Fibroblast of lung (primary cell): ENCODE results near the gene TP63. TPM values are rescaled to one million over a fixed set of nuclear protein-coding genes. Genes with fewer than 3 reads are reported as not detected.

Source experiments
- DNase-seq, 2 donors: peaks; one replicate each; pipeline versions ENCODE4 v3.0.0 to v3.0.0-alpha.2; 2010; ENCODE audit warnings: low read depth in 2 of 2
- H2AFZ ChIP-seq: 2 replicates; pipeline ENCODE4 v1.5.1; 2012; ENCODE audit warnings: low read length, control low read depth, inconsistent platforms
- H3K27ac ChIP-seq: 2 replicates; pipeline ENCODE4 v1.5.1; 2011; ENCODE audit warnings: low read length, control low read depth; ENCODE audit not compliant: insufficient read depth
- H3K27me3 ChIP-seq: 2 replicates; pipeline ENCODE4 v1.5.1; 2011; ENCODE audit warnings: mild to moderate bottlenecking, low read length; ENCODE audit not compliant: control insufficient read depth, insufficient read depth
- H3K36me3 ChIP-seq: 2 replicates; pipeline ENCODE4 v1.5.1; 2011; ENCODE audit warnings: low read length; ENCODE audit not compliant: control insufficient read depth, insufficient read depth
- H3K4me1 ChIP-seq: 2 replicates; pipeline ENCODE4 v1.5.1; 2011; ENCODE audit warnings: low read length; ENCODE audit not compliant: control insufficient read depth, insufficient read depth; ENCODE audit errors: extremely low read depth
- H3K4me2 ChIP-seq: 2 replicates; pipeline ENCODE4 v1.5.1; 2011; ENCODE audit warnings: low read length, control low read depth; ENCODE audit not compliant: insufficient read depth; ENCODE audit errors: extremely low read depth
- H3K4me3 ChIP-seq, 4 experiments: fragments of 200-600 bp in 1 of 4; sonication (generic) in 1 of 4; replicated peaks in 1 of 4; 2 replicates each; pipeline ENCODE4 v1.5.1; 2011 to 2016; ENCODE audit warnings: low read length in 4 of 4, low read depth in 3 of 4, mild to moderate bottlenecking in 3 of 4, control low read depth in 2 of 4, inconsistent platforms in 1 of 4, mixed read lengths in 1 of 4; ENCODE audit not compliant: insufficient read depth in 1 of 4; ENCODE audit errors: control extremely low read depth in 1 of 4
- H3K79me2 ChIP-seq: 2 replicates; pipeline ENCODE4 v1.5.1; 2012; ENCODE audit warnings: mild to moderate bottlenecking, low read length, inconsistent platforms; ENCODE audit not compliant: control insufficient read depth, insufficient read depth
- H3K9ac ChIP-seq: 2 replicates; pipeline ENCODE4 v1.5.1; 2011; ENCODE audit warnings: mild to moderate bottlenecking, low read length, control low read depth; ENCODE audit not compliant: insufficient read depth
- H3K9me3 ChIP-seq: 2 replicates; pipeline ENCODE4 v1.5.1; 2012; ENCODE audit warnings: low read depth, low read length; ENCODE audit not compliant: control insufficient read depth, insufficient read depth
- H4K20me1 ChIP-seq: 2 replicates; pipeline ENCODE4 v1.5.1; 2011; ENCODE audit warnings: low read length; ENCODE audit not compliant: control insufficient read depth, insufficient read depth; ENCODE audit errors: extremely low read depth
- CTCF ChIP-seq, 2 donors: IDR thresholded peaks in 1 of 2; conservative IDR thresholded peaks in 1 of 2; 1 replicate in 1 of 2; 2 replicates in 1 of 2; pipeline ENCODE4 v1.5.1; 2011 to 2012; ENCODE audit warnings: low read length in 2 of 2, control low read depth in 1 of 2, inconsistent platforms in 1 of 2, low read depth in 1 of 2, mild to moderate bottlenecking in 1 of 2
- EZH2 ChIP-seq: IDR thresholded peaks from 2 replicates; pipeline ENCODE4 v1.5.1; 2012; ENCODE audit warnings: low read length, control low read depth, mild to moderate bottlenecking; ENCODE audit errors: missing control alignments
- polyA plus RNA-seq, 2 donors: library from polyadenylated mRNA; depleted of rRNA in 1 of 2; stranded (reverse) in 1 of 2; unstranded in 1 of 2; fragments of >200 nt; gene quantifications; 2 replicates each; pipeline ENCODE4 v1.2.1, GENCODE V29; 2011 to 2012; ENCODE audit warnings: missing spikeins in 1 of 2
- total RNA-seq: library from RNA; depleted of rRNA; stranded (reverse); fragments of >200 nt; gene quantifications from 2 replicates; pipeline ENCODE4 v1.2.1, GENCODE V29; 2014

TP63 gene
- total and polyA plus RNA-seq, 2 donors (not counting 1 experiment from before 2014, with no cell fraction given): 0.06 TPM; not detected in 1

GRCh38 chr3:189690672-189691071, 59.5 kb downstream of the TP63 start:
- H3K27ac ChIP-seq: no peak overlapping the region
- no peaks in the 10 kb centered on the region for H3K79me2 ChIP-seq
- no peaks in the 10 kb centered on the region for H3K4me1 ChIP-seq
- H3K9me3 ChIP-seq: no peaks in the 10 kb centered on the region
- no peak overlapping the region for H2AFZ ChIP-seq
- no peaks in the 10 kb centered on the region for H4K20me1 ChIP-seq
- H3K36me3 ChIP-seq: no peaks in the 10 kb centered on the region
- H3K4me3 ChIP-seq: no peak overlapping the region
- TF ChIP-seq CTCF (conservative IDR thresholded peaks at IDR 0.05 in 1 of 2, IDR thresholded peaks at IDR 0.05 in 1 of 2; ENCODE audit: low read depth in 1 of 2, low read length in 2 of 2) (no peak), EZH2 (no peak)
- H3K9ac ChIP-seq: no peak overlapping the region
- DNase-seq: no peak
- H3K27me3 ChIP-seq: no peaks in the 10 kb centered on the region
- no peak overlapping the region for H3K4me2 ChIP-seq

DNA sequence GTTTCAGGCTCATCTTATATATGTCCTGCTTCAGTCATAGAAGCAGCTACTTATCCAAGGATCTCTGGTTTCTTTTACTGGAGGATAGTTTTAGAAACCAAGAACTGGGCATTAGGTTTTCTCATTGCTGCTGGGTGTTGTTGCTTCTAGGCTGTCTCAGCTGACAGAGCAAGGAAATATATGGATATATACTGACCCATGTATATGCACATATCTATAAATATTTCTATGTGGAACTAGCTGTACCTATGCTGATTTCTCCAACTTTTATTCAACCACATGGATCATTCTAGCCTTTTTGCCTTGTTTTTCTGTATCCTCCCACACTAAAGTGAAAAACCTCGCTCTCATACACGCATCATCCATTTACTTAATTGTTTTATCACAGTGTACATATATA, 64.2 kb downstream of the TP63 start:
- DNase-seq: no peak
- no peaks in the 10 kb centered on the region for H3K4me1 ChIP-seq
- H3K27me3 ChIP-seq: no peaks in the 10 kb centered on the region
- no peak overlapping the region for H3K9ac ChIP-seq
- TF ChIP-seq EZH2 (no peak), CTCF (conservative IDR thresholded peaks at IDR 0.05 in 1 of 2, IDR thresholded peaks at IDR 0.05 in 1 of 2; ENCODE audit: low read depth in 1 of 2, low read length in 2 of 2) (no peak)
- no peak overlapping the region for H2AFZ ChIP-seq
- no peaks in the 10 kb centered on the region for H4K20me1 ChIP-seq
- no peak overlapping the region for H3K4me2 ChIP-seq
- no peaks in the 10 kb centered on the region for H3K9me3 ChIP-seq
- no peak overlapping the region for H3K4me3 ChIP-seq
- H3K79me2 ChIP-seq: no peaks in the 10 kb centered on the region
- H3K27ac ChIP-seq: no peak overlapping the region
- H3K36me3 ChIP-seq: no peaks in the 10 kb centered on the region

- Histone ChIP-seq H3K9me3 (no peaks in the 10 kb centered on the region), H3K4me2 (no peak overlapping the region), H3K79me2 (no peaks in the 10 kb centered on the region), H3K4me3 (no peak overlapping the region), H3K27me3 (no peaks in the 10 kb centered on the region), H3K27ac (no peak overlapping the region), H3K4me1 (no peaks in the 10 kb centered on the region), H3K36me3 (no peaks in the 10 kb centered on the region), H4K20me1 (no peaks in the 10 kb centered on the region), H2AFZ (no peak overlapping the region), H3K9ac (no peak overlapping the region)
- DNase-seq: no peak
- no peak for TF ChIP-seq EZH2
- no peak for TF ChIP-seq CTCF (conservative IDR thresholded peaks at IDR 0.05 in 1 of 2, IDR thresholded peaks at IDR 0.05 in 1 of 2; ENCODE audit: low read depth in 1 of 2, low read length in 2 of 2)
Observed at GRCh38 chr3:189698811-189699210, 67.6 kb downstream of the TP63 start.
